Osteoblast (primary cell): ENCODE results near the gene CHDH. TPM values are rescaled to one million over a fixed set of nuclear protein-coding genes. Genes with fewer than 3 reads are reported as not detected.

Source experiments
- DNase-seq: peaks from one replicate; pipeline ENCODE4 v3.0.0; 2011; ENCODE audit warnings: low spot score, mixed read lengths; ENCODE audit not compliant: insufficient read length; ENCODE audit errors: missing footprints
- H2AFZ ChIP-seq: 2 replicates; pipeline ENCODE4 v1.6.0; 2011; ENCODE audit warnings: mild to moderate bottlenecking, low read length
- H3K27ac ChIP-seq: 2 replicates; pipeline ENCODE4 v1.5.1; 2011; ENCODE audit warnings: mild to moderate bottlenecking, low read depth, low read length, moderate library complexity
- H3K27me3 ChIP-seq: 2 replicates; pipeline ENCODE4 v1.6.0; 2012; ENCODE audit warnings: mild to moderate bottlenecking, control low read depth, inconsistent platforms, low read length, moderate library complexity; ENCODE audit not compliant: insufficient read depth
- H3K36me3 ChIP-seq: 2 replicates; pipeline ENCODE4 v1.5.1; 2011; ENCODE audit warnings: mild to moderate bottlenecking, low read length, control low read depth, moderate library complexity; ENCODE audit not compliant: insufficient read depth
- H3K4me1 ChIP-seq: 2 replicates; pipeline ENCODE4 v1.5.1; 2011; ENCODE audit warnings: mild to moderate bottlenecking, low read length, control low read depth, moderate library complexity; ENCODE audit not compliant: insufficient read depth
- H3K4me2 ChIP-seq: 2 replicates; pipeline ENCODE4 v1.6.0; 2011; ENCODE audit warnings: mild to moderate bottlenecking, low read length; ENCODE audit not compliant: insufficient read depth
- H3K4me3 ChIP-seq: fragments of 200-600 bp; sonication (generic); 3 replicates; pipeline ENCODE4 v1.5.1; 2012; ENCODE audit warnings: mild to moderate bottlenecking, low read length, inconsistent platforms; ENCODE audit not compliant: insufficient read depth
- H3K79me2 ChIP-seq: 2 replicates; pipeline ENCODE4 v1.6.0; 2012; ENCODE audit warnings: mild to moderate bottlenecking, low read length, control low read depth, inconsistent platforms; ENCODE audit not compliant: insufficient read depth
- H3K9me3 ChIP-seq: 2 replicates; pipeline ENCODE4 v1.5.1; 2011; ENCODE audit warnings: low read depth, low read length, control low read depth
- H4K20me1 ChIP-seq: 2 replicates; pipeline ENCODE4 v1.6.0; 2012; ENCODE audit warnings: mild to moderate bottlenecking, low read length, control low read depth; ENCODE audit not compliant: insufficient read depth
- small RNA-seq: library from RNA; depleted of rRNA; stranded (forward); fragments of <200 nt; gene quantifications from one replicate; pipeline ENCODE3, GENCODE V24; 2012
- total RNA-seq: library from RNA; depleted of rRNA; stranded (reverse); fragments of >200 nt; gene quantifications from 2 replicates; pipeline ENCODE4 v1.2.3, GENCODE V29; 2012
- TF ChIP-seq, protein P1 (sequence below): IDR thresholded peaks from 2 replicates; pipeline ENCODE4 v1.5.1; 2011; ENCODE audit warnings: mild to moderate bottlenecking, low read depth, low read length, moderate library complexity; ENCODE audit errors: extremely low read depth

Gene CHDH
- total RNA-seq, 1 donor: 0.72 TPM

GRCh38 chr3:53765753-53766152 is 80.5 kb downstream of the CHDH start:
- Histone ChIP-seq H2AFZ (no peak overlapping the region), H3K79me2 (no peaks in the 10 kb centered on the region), H3K4me2 (no peak overlapping the region), H3K4me3 (no peak overlapping the region), H3K27me3 (peaks cover 17% of the 10 kb centered on the region), H3K9me3 (no peaks in the 10 kb centered on the region), H3K4me1 (no peaks in the 10 kb centered on the region), H3K36me3 (no peaks in the 10 kb centered on the region), H3K27ac (no peak overlapping the region), H4K20me1 (no peaks in the 10 kb centered on the region)
- TF ChIP-seq, protein P1, sequence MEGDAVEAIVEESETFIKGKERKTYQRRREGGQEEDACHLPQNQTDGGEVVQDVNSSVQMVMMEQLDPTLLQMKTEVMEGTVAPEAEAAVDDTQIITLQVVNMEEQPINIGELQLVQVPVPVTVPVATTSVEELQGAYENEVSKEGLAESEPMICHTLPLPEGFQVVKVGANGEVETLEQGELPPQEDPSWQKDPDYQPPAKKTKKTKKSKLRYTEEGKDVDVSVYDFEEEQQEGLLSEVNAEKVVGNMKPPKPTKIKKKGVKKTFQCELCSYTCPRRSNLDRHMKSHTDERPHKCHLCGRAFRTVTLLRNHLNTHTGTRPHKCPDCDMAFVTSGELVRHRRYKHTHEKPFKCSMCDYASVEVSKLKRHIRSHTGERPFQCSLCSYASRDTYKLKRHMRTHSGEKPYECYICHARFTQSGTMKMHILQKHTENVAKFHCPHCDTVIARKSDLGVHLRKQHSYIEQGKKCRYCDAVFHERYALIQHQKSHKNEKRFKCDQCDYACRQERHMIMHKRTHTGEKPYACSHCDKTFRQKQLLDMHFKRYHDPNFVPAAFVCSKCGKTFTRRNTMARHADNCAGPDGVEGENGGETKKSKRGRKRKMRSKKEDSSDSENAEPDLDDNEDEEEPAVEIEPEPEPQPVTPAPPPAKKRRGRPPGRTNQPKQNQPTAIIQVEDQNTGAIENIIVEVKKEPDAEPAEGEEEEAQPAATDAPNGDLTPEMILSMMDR: no peak
- DNase-seq: no peak

- Histone ChIP-seq H3K36me3 (no peaks in the 10 kb centered on the region), H2AFZ (no peak overlapping the region), H3K27me3 (peaks cover 6% of the 10 kb centered on the region), H3K9me3 (no peaks in the 10 kb centered on the region), H3K27ac (no peak overlapping the region), H3K79me2 (no peaks in the 10 kb centered on the region), H3K4me1 (no peaks in the 10 kb centered on the region), H3K4me3 (no peak overlapping the region), H3K4me2 (no peak overlapping the region), H4K20me1 (no peaks in the 10 kb centered on the region)
- no peak for DNase-seq
- TF ChIP-seq, protein P1: no peak
These were observed 82.0 kb downstream of the CHDH start for GRCh38 chr3:53764026-53764775.

DNA sequence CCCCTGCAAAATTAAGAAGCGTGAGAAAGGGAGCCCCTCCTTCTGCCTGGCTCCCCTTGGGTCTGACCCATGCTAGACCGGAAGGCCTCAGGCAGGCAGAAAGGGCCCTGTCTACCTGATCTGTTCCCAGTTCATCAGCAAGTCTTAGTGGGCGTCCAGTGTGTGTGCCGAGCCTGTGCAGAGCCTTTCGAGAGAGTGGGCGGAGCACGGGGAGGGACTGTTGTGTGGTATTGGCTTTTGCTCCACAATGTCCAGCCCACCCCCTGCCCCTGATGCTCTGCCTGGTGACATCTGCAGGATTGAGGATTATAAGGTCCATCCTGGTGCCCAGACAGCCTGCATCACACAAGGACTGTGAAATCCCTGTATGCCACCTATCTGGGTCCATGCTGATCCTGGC is 82.9 kb downstream of the CHDH start:
- TF ChIP-seq, protein P1: no peak
- H3K27me3 ChIP-seq: no peaks in the 10 kb centered on the region
- no peak overlapping the region for H3K27ac ChIP-seq
- no peak overlapping the region for H2AFZ ChIP-seq
- no peaks in the 10 kb centered on the region for H3K9me3 ChIP-seq
- H3K36me3 ChIP-seq: no peaks in the 10 kb centered on the region
- DNase-seq: no peak
- no peaks in the 10 kb centered on the region for H3K79me2 ChIP-seq
- H4K20me1 ChIP-seq: no peaks in the 10 kb centered on the region
- no peak overlapping the region for H3K4me2 ChIP-seq
- no peaks in the 10 kb centered on the region for H3K4me1 ChIP-seq
- no peak overlapping the region for H3K4me3 ChIP-seq

Small RNA genes lying within 50 kb of the gene (small RNA-seq; reads per million reads assigned to genes)
- not detected for gene AC012467.1

Other genes with a start within 250 kb of the CHDH start
- under 0.01 and 0.29 TPM in 2 replicates for gene IL17RB, start 149 bp upstream of the CHDH start, total RNA-seq
- 35.1 and 48.9 TPM in 2 replicates for gene ACTR8, start 35.7 kb upstream of the CHDH start, total RNA-seq
- gene SELENOK, start 45.4 kb upstream of the CHDH start, total RNA-seq: 11.8 and 13.4 TPM in 2 replicates